WTC11 (cell line): ENCODE data around the gene DNAJC10.

Experiments
- CBFB ChIP-seq: sonication (generic); formaldehyde crosslinking; IDR thresholded peaks from 2 replicates; pipeline ENCODE4 v1.8.1; 2022; ENCODE audit warnings: mild to moderate bottlenecking, low read depth, missing genetic modification reagents
- NR3C1 ChIP-seq: sonication (generic); formaldehyde crosslinking; conservative IDR thresholded peaks from 2 replicates; pipeline ENCODE4 v1.8.1; 2023; ENCODE audit warnings: low read depth, mild to moderate bottlenecking, missing genetic modification reagents
- SP1 ChIP-seq: sonication (generic); formaldehyde crosslinking; conservative IDR thresholded peaks from 2 replicates; pipeline ENCODE4 v1.8.1; 2022; ENCODE audit warnings: missing genetic modification reagents
- TF ChIP-seq, protein P1 (sequence below): fragments of 200-600 bp; IDR thresholded peaks from 2 replicates; pipeline ENCODE4 v1.8.0; 2022; ENCODE audit warnings: antibody characterized with exemption
- TF ChIP-seq, protein P2 (sequence below): sonication (generic); formaldehyde crosslinking; IDR thresholded peaks from 2 replicates; pipeline ENCODE4 v1.8.0; 2022; ENCODE audit warnings: mild to moderate bottlenecking, missing genetic modification reagents
- TF ChIP-seq, protein P3 (sequence below): sonication (generic); formaldehyde crosslinking; conservative IDR thresholded peaks from 2 replicates; pipeline ENCODE4 v1.8.1; 2022; ENCODE audit warnings: mild to moderate bottlenecking, missing genetic modification reagents

DNA sequence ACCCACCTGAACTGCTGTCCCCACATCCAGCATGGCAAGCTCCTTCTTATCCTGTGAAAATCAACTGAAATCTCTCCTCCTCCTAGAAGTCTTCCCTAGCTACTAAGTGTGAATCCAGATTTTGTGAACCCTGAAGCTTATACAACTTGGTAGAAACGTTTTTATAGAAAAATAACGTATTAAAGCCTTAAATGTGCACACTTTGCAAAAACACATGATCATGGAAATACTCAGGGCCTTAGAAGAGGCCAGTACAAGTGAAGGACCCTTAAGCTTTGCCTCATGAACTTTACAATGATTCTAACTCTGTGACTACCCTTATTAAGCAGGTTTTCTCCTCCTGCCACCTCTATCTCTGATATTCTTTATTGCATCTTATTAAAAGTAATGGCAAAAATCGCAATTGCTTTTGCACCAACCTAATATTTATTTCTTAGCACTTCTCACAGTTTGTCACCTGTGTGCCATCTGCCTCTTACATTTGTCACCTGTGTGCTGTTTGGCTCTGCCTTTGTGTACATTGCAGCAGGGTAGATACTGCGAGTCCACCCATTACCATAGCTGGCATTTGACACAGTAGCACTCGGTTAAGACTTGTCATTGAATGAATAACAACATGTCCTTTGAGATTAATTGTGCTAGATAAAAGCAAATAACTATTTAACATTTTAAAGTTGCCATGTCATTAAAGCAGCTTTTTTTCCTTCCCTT, 108.2 kb downstream of the DNAJC10 start:
- TF ChIP-seq CBFB (CRISPR knock-in tag): no peak
- TF ChIP-seq, protein P1, sequence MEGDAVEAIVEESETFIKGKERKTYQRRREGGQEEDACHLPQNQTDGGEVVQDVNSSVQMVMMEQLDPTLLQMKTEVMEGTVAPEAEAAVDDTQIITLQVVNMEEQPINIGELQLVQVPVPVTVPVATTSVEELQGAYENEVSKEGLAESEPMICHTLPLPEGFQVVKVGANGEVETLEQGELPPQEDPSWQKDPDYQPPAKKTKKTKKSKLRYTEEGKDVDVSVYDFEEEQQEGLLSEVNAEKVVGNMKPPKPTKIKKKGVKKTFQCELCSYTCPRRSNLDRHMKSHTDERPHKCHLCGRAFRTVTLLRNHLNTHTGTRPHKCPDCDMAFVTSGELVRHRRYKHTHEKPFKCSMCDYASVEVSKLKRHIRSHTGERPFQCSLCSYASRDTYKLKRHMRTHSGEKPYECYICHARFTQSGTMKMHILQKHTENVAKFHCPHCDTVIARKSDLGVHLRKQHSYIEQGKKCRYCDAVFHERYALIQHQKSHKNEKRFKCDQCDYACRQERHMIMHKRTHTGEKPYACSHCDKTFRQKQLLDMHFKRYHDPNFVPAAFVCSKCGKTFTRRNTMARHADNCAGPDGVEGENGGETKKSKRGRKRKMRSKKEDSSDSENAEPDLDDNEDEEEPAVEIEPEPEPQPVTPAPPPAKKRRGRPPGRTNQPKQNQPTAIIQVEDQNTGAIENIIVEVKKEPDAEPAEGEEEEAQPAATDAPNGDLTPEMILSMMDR: no peak
- TF ChIP-seq NR3C1 (CRISPR knock-in tag): no peak
- TF ChIP-seq, protein P2, sequence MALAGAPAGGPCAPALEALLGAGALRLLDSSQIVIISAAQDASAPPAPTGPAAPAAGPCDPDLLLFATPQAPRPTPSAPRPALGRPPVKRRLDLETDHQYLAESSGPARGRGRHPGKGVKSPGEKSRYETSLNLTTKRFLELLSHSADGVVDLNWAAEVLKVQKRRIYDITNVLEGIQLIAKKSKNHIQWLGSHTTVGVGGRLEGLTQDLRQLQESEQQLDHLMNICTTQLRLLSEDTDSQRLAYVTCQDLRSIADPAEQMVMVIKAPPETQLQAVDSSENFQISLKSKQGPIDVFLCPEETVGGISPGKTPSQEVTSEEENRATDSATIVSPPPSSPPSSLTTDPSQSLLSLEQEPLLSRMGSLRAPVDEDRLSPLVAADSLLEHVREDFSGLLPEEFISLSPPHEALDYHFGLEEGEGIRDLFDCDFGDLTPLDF (CRISPR knock-in tag): no peak
- TF ChIP-seq, protein P3, sequence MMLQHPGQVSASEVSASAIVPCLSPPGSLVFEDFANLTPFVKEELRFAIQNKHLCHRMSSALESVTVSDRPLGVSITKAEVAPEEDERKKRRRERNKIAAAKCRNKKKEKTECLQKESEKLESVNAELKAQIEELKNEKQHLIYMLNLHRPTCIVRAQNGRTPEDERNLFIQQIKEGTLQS (CRISPR knock-in tag): no peak
- TF ChIP-seq SP1 (CRISPR knock-in tag): no peak
